ENCODE data around the gene BPIFB4. TPM values are rescaled to one million over a fixed set of nuclear protein-coding genes. Genes with fewer than 3 reads are reported as not detected.

The BPIFB4 gene
- total and polyA plus RNA-seq, 2 experiments from 2014 or later = not detected

GRCh38 chr20:33120934-33121333 lies 41.5 kb downstream of the BPIFB4 start:
- Mint-ChIP-seq H3K36me3 (ENCODE audit: low read depth) (peaks cover 7% of the 10 kb centered on the region), H3K4me3 (no peak overlapping the region), H3K4me1 (no peaks in the 10 kb centered on the region), H3K27ac (no peak overlapping the region), H3K27me3 (ENCODE audit: insufficient read depth, low read depth, poor library complexity) (peaks cover 2% of the 10 kb centered on the region), H3K9me3 (peaks cover 34% of the 10 kb centered on the region)
- Histone ChIP-seq H3K27me3 (ENCODE audit: insufficient read depth) (no peaks in the 10 kb centered on the region), H3K9me2 (ENCODE audit: insufficient read depth) (peaks cover 12% of the 10 kb centered on the region; the same call in 1 of the 2 replicates), H3K36me3 (ENCODE audit: insufficient read depth) (no peaks in the 10 kb centered on the region), H3K4me1 (ENCODE audit: insufficient read depth) (no peaks in the 10 kb centered on the region), H3F3A (replicated peaks; ENCODE audit: low read depth) (no peaks in the 10 kb centered on the region), H3K4me3 (no peak overlapping the region), H4K20me1 (replicated peaks; ENCODE audit: insufficient read depth) (no peaks in the 10 kb centered on the region), H3K27ac (ENCODE audit: low read depth) (no peak overlapping the region), H2AFZ (no peak overlapping the region), H3K79me2 (replicated peaks; ENCODE audit: insufficient read depth) (no peaks in the 10 kb centered on the region), H3K4me2 (no peak overlapping the region)
- ATAC-seq (no peak), DNase-seq (ENCODE audit: low spot score) (no peak)
- no peak for TF ChIP-seq CTCF (conservative IDR thresholded peaks at IDR 0.05; ENCODE audit: low read depth in 2 of 2)
- TF ChIP-seq NANOG (IDR thresholded peaks at IDR 0.05; ENCODE audit: borderline replicate concordance) = no peak
- TF ChIP-seq ZNF331 (CRISPR knock-in tag; IDR thresholded peaks at IDR 0.05; ENCODE audit: low read depth) = no peak
- no peak for TF ChIP-seq STAT1 (IDR thresholded peaks at IDR 0.05; ENCODE audit: unreplicated experiment)
- no peak for TF ChIP-seq ZNF114 (CRISPR knock-in tag; IDR thresholded peaks at IDR 0.05)
- TF ChIP-seq POLR2AphosphoS5 (IDR thresholded peaks at IDR 0.05; ENCODE audit: low read depth) = no peak
- no peak for TF ChIP-seq JUNB (IDR thresholded peaks at IDR 0.05; ENCODE audit: unreplicated experiment)
- no peak for TF ChIP-seq ETS1 (IDR thresholded peaks at IDR 0.05)
- TF ChIP-seq, protein P1, sequence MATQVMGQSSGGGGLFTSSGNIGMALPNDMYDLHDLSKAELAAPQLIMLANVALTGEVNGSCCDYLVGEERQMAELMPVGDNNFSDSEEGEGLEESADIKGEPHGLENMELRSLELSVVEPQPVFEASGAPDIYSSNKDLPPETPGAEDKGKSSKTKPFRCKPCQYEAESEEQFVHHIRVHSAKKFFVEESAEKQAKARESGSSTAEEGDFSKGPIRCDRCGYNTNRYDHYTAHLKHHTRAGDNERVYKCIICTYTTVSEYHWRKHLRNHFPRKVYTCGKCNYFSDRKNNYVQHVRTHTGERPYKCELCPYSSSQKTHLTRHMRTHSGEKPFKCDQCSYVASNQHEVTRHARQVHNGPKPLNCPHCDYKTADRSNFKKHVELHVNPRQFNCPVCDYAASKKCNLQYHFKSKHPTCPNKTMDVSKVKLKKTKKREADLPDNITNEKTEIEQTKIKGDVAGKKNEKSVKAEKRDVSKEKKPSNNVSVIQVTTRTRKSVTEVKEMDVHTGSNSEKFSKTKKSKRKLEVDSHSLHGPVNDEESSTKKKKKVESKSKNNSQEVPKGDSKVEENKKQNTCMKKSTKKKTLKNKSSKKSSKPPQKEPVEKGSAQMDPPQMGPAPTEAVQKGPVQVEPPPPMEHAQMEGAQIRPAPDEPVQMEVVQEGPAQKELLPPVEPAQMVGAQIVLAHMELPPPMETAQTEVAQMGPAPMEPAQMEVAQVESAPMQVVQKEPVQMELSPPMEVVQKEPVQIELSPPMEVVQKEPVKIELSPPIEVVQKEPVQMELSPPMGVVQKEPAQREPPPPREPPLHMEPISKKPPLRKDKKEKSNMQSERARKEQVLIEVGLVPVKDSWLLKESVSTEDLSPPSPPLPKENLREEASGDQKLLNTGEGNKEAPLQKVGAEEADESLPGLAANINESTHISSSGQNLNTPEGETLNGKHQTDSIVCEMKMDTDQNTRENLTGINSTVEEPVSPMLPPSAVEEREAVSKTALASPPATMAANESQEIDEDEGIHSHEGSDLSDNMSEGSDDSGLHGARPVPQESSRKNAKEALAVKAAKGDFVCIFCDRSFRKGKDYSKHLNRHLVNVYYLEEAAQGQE (IDR thresholded peaks at IDR 0.05; ENCODE audit: unreplicated experiment) = no peak
- no peak for TF ChIP-seq EZH2phosphoT487 (IDR thresholded peaks at IDR 0.05; ENCODE audit: unreplicated experiment)
- no peak for TF ChIP-seq EZH2 (IDR thresholded peaks at IDR 0.05; ENCODE audit: low read depth, unreplicated experiment)
- TF ChIP-seq, protein P2, sequence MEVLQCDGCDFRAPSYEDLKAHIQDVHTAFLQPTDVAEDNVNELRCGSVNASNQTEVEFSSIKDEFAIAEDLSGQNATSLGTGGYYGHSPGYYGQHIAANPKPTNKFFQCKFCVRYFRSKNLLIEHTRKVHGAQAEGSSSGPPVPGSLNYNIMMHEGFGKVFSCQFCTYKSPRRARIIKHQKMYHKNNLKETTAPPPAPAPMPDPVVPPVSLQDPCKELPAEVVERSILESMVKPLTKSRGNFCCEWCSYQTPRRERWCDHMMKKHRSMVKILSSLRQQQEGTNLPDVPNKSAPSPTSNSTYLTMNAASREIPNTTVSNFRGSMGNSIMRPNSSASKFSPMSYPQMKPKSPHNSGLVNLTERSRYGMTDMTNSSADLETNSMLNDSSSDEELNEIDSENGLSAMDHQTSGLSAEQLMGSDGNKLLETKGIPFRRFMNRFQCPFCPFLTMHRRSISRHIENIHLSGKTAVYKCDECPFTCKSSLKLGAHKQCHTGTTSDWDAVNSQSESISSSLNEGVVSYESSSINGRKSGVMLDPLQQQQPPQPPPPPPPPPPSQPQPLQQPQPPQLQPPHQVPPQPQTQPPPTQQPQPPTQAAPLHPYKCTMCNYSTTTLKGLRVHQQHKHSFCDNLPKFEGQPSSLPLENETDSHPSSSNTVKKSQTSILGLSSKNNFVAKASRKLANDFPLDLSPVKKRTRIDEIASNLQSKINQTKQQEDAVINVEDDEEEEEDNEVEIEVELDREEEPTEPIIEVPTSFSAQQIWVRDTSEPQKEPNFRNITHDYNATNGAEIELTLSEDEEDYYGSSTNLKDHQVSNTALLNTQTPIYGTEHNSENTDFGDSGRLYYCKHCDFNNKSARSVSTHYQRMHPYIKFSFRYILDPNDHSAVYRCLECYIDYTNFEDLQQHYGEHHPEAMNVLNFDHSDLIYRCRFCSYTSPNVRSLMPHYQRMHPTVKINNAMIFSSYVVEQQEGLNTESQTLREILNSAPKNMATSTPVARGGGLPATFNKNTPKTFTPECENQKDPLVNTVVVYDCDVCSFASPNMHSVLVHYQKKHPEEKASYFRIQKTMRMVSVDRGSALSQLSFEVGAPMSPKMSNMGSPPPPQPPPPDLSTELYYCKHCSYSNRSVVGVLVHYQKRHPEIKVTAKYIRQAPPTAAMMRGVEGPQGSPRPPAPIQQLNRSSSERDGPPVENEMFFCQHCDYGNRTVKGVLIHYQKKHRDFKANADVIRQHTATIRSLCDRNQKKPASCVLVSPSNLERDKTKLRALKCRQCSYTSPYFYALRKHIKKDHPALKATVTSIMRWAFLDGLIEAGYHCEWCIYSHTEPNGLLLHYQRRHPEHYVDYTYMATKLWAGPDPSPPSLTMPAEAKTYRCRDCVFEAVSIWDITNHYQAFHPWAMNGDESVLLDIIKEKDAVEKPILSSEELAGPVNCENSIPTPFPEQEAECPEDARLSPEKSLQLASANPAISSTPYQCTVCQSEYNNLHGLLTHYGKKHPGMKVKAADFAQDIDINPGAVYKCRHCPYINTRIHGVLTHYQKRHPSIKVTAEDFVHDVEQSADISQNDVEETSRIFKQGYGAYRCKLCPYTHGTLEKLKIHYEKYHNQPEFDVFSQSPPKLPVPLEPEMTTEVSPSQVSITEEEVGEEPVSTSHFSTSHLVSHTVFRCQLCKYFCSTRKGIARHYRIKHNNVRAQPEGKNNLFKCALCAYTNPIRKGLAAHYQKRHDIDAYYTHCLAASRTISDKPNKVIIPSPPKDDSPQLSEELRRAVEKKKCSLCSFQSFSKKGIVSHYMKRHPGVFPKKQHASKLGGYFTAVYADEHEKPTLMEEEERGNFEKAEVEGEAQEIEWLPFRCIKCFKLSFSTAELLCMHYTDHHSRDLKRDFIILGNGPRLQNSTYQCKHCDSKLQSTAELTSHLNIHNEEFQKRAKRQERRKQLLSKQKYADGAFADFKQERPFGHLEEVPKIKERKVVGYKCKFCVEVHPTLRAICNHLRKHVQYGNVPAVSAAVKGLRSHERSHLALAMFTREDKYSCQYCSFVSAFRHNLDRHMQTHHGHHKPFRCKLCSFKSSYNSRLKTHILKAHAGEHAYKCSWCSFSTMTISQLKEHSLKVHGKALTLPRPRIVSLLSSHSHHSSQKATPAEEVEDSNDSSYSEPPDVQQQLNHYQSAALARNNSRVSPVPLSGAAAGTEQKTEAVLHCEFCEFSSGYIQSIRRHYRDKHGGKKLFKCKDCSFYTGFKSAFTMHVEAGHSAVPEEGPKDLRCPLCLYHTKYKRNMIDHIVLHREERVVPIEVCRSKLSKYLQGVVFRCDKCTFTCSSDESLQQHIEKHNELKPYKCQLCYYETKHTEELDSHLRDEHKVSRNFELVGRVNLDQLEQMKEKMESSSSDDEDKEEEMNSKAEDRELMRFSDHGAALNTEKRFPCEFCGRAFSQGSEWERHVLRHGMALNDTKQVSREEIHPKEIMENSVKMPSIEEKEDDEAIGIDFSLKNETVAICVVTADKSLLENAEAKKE (CRISPR knock-in tag; IDR thresholded peaks at IDR 0.05) = no peak
- TF ChIP-seq CREB1 (CRISPR knock-in tag; IDR thresholded peaks at IDR 0.05; ENCODE audit: low read depth) = no peak

All from GM23338 (cell line).